ENCODE data around the gene HRK.

HRK gene

GRCh38 chr12:116898669-116899068 is 17.4 kb upstream of the HRK start:
- no peak for DNase-seq

- DNase-seq, result no peak
These were observed 16.2 kb upstream of the HRK start for GRCh38 chr12:116897476-116897875.

GRCh38 chr12:116896411-116896924 is 15.2 kb upstream of the HRK start:
- no peak for DNase-seq

- no peak for DNase-seq
These were observed 13.7 kb upstream of the HRK start for GRCh38 chr12:116894913-116895312.

GRCh38 chr12:116892349-116893140 is 11.3 kb upstream of the HRK start:
- DNase-seq, result no peak

- no peak for DNase-seq
These were observed 9.8 kb upstream of the HRK start for GRCh38 chr12:116891019-116891418.

- no peak for DNase-seq
These were observed 9.1 kb upstream of the HRK start for GRCh38 chr12:116890330-116890729.

- DNase-seq, result no peak
These were observed 6.7 kb upstream of the HRK start for GRCh38 chr12:116887897-116888296.

GRCh38 chr12:116887244-116887643 is 6.0 kb upstream of the HRK start:
- DNase-seq, result no peak

GRCh38 chr12:116885491-116885890 is 4.2 kb upstream of the HRK start:
- DNase-seq, result no peak

- no peak for DNase-seq
These were observed 3.6 kb upstream of the HRK start for GRCh38 chr12:116884871-116885270.

GRCh38 chr12:116882742-116883141 is 1.5 kb upstream of the HRK start:
- no peak for DNase-seq

GRCh38 chr12:116881877-116882507 is 751 bp upstream of the HRK start:
- DNase-seq, result no peak

GRCh38 chr12:116880817-116881324 is 370 bp downstream of the HRK start:
- DNase-seq, result peak in 6 of 56 donors; percentile 18 to 57 (median 32)

GRCh38 chr12:116880213-116880816 is 926 bp downstream of the HRK start:
- no peak for DNase-seq

- DNase-seq, result peak in 1 of 56 donors; percentile 7
These were observed 1.6 kb downstream of the HRK start for GRCh38 chr12:116879509-116880212.

GRCh38 chr12:116878567-116879508 is 2.4 kb downstream of the HRK start:
- DNase-seq, result peak in 1 of 56 donors; percentile 1

- DNase-seq, result peak in 2 of 56 donors; percentile 11
These were observed 4.9 kb downstream of the HRK start for GRCh38 chr12:116876151-116876869.

- DNase-seq, result no peak
These were observed 6.8 kb downstream of the HRK start for GRCh38 chr12:116874324-116874995.
